ENCODE results near the gene COL6A1. TPM values are rescaled to one million over a fixed set of nuclear protein-coding genes. Genes with fewer than 3 reads are reported as not detected.
"Not testable (repeated sequence)": the region's sequence is repeated elsewhere in the genome, so short reads cannot be mapped to it uniquely, and the experiment has no call there.

COL6A1 gene
- total RNA-seq, 1 donor from 2014 or later, result 0.37 TPM

DNA sequence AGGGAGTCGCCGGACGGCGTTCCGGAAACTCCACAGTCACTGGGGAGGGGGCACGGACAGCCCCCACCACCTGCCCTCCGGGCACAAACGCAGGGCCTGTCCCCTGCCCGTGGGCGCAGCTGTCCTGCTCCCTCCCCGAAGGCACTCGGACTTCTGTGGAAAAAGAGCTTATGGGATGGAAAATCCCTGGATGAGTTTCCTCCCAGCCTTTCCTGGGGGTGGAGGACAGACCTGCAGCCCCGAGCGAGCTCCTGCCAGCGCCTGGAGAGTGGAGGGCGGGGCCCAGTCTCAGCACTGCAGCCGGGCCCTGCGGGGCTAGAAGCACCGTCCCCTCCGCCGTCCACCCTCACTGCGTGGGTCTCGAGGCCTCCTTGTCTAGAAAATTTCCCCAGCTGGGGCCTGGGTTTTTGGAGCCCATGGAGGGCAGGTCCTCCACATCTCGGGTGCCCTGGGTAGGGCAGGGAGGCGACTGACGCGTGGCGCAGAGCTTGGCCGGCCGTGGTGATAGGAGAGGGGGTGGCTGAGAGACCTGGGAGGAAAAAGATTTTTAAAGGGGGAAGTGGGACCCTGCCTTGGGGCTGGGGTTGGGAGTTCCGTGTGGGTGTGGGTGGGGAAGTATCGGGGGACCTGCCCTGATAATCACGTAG lies 6.4 kb upstream of the COL6A1 start:
- no peak overlapping the region for H3K4me3 Mint-ChIP-seq (ENCODE audit: low read depth)
- H3K36me3 Mint-ChIP-seq (ENCODE audit: low read depth), result no peaks in the 10 kb centered on the region

DNA sequence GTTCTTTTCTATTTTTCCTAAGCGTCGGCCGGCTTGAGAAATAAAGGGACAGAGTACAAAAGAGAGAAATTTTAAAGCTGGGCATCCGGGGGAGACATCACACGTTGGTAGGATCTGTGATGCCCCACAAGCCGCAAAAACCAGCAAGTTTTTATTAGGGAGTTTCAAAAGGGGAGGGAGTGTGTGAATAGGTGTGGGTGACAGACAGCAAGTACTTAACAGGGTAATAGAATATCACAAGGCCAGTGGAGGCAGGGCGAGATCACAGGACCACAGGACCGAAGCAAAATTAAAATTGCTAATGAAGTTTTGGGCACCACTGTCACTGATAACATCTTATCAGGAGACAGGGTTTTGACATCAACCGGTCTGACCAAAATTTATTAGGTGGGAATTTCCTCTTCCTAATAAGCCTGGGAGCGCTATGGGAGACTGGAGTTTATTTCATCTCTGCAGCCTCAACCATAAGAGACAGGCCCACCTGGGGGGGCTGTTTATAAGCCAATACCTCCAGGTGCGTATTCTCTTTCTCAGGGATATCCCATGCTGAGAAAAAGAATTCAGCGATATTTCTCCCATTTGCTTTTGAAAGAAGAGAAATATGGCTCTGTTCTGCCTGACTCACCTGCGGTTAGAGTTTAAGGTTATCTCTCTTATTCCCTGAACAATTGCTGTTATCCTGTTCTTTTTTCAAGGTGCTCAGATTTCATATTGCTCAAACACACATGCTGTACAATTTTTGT lies 5.7 kb upstream of the COL6A1 start:
- not testable (repeated sequence) for H3K36me3 Mint-ChIP-seq (ENCODE audit: low read depth); H3K4me3 Mint-ChIP-seq (ENCODE audit: low read depth); H3K4me1 Mint-ChIP-seq (ENCODE audit: low read depth); DNase-seq (ENCODE audit: low spot score); H3K27ac Mint-ChIP-seq; H3K9me3 Mint-ChIP-seq
- intact Hi-C loops (cut with micrococcal nuclease), result loop anchor here (10.0 kb wide), 1 partner anchor 349 kb away; the partner anchor contains the start of genes C21orf58 and PCNT
- peaks cover 30% of the 10 kb centered on the region for H3K27me3 Mint-ChIP-seq (ENCODE audit: low read depth)

More for the DNA sequence above, 6.4 kb upstream of the COL6A1 start:
- H3K4me1 Mint-ChIP-seq (ENCODE audit: low read depth), result peaks cover 10% of the 10 kb centered on the region
- no peak overlapping the region for H3K27ac Mint-ChIP-seq
- H3K27me3 Mint-ChIP-seq (ENCODE audit: low read depth), result peaks cover 30% of the 10 kb centered on the region
- H3K9me3 Mint-ChIP-seq, result no peaks in the 10 kb centered on the region
- no peak for DNase-seq (ENCODE audit: low spot score)
- intact Hi-C loops (cut with micrococcal nuclease), result loop anchor here (10.0 kb wide), 1 partner anchor 350 kb away; the partner anchor contains the start of genes C21orf58 and PCNT

DNA sequence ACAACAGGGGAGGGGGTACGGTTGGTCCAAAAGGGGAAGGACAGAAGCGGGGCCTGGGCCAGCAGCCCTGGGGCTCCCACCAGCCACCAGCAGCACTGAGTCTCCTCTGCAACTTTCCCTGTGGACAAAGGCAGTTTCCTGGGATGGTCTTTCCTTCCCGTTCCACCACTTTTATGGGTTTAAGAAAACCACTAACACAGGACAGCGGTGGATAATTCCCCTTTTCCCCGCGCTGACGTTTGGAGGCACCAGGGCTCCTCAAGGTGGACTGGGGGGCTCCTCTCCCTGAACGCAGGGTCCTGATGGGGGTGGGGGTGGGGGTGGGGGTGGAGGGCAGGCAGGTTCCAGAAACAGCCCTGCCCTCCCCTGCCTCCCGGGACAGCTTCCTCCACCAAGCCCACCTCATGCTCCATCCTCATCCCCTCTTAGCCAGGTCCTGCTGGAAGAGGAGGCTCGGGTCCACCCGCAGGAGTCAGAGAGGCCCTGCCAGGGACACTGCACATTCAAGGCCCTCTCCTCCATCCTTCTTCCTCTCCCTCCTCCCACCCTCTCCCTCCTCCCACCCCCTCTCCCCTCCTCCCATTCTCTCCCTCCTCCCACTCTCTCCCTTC lies 4.8 kb upstream of the COL6A1 start:
- no peak overlapping the region for H3K27ac Mint-ChIP-seq
- peaks cover 10% of the 10 kb centered on the region for H3K4me1 Mint-ChIP-seq (ENCODE audit: low read depth)
- no peak for DNase-seq (ENCODE audit: low spot score)
- no peaks in the 10 kb centered on the region for H3K9me3 Mint-ChIP-seq
- H3K27me3 Mint-ChIP-seq (ENCODE audit: low read depth), result peaks cover 28% of the 10 kb centered on the region
- intact Hi-C loops (cut with micrococcal nuclease), result loop anchor here (10.0 kb wide), 1 partner anchor 348 kb away; the partner anchor contains the start of genes C21orf58 and PCNT
- H3K4me3 Mint-ChIP-seq (ENCODE audit: low read depth), result no peak overlapping the region
- H3K36me3 Mint-ChIP-seq (ENCODE audit: low read depth), result no peaks in the 10 kb centered on the region

DNA sequence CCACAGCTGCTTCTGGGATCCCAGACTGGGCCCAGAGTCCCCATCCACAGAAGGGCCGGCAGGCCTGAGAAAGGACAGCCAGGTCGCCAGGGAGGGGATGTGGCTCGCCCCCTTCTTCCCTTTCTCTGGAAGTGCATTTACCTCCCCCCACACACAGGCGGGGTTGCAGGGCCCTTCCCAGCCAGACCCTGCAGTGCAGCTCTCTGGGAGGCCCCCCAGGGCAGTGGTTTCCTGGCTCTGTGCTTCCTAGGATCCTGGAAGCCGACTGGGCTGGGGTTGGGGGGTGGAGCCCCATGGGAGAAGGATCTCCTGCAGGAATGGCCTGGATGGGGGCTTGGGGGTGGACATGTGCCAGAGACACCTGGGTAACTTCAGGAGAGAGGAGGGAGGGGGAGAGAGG lies 4.2 kb upstream of the COL6A1 start:
- Mint-ChIP-seq H3K27ac (no peak overlapping the region), H3K9me3 (no peaks in the 10 kb centered on the region), H3K4me1 (ENCODE audit: low read depth) (peaks cover 10% of the 10 kb centered on the region), H3K4me3 (ENCODE audit: low read depth) (no peak overlapping the region), H3K36me3 (ENCODE audit: low read depth) (no peaks in the 10 kb centered on the region), H3K27me3 (ENCODE audit: low read depth) (peaks cover 29% of the 10 kb centered on the region)
- intact Hi-C loops (cut with micrococcal nuclease), result loop anchor here (10.0 kb wide), 1 partner anchor 347 kb away; the partner anchor contains the start of genes C21orf58 and PCNT
- DNase-seq (ENCODE audit: low spot score), result no peak

DNA sequence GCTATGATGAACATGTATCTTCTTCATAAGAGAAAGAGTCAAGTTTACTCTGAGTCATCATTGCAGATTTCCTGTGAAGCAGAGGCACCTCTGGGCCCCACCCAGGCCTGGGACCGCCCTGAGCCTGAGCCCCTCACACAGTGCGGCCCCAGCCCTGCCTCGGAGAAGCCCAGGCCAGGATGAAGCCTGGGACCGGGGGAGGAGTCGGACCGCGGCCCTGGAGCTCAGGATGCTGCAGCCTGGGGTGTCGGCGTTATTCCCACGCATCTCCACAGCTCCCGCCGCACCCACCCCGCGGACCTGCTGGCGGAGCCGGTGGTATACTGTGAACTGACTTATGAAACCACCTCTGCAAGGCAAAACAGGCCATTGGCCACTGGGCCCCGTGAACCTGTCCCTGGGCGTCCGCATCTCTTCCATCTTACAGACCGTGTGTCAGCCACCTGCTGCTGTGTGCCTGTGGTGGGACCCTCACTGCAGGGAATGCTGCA lies 2.4 kb upstream of the COL6A1 start:
- H3K36me3 Mint-ChIP-seq (ENCODE audit: low read depth), result no peaks in the 10 kb centered on the region
- H3K4me1 Mint-ChIP-seq (ENCODE audit: low read depth), result peaks cover 8% of the 10 kb centered on the region
- no peak overlapping the region for H3K4me3 Mint-ChIP-seq (ENCODE audit: low read depth)
- H3K27me3 Mint-ChIP-seq (ENCODE audit: low read depth), result peaks cover 29% of the 10 kb centered on the region
- no peak for DNase-seq (ENCODE audit: low spot score)
- H3K27ac Mint-ChIP-seq, result no peak overlapping the region
- intact Hi-C loops (cut with micrococcal nuclease), result loop anchor here (10.0 kb wide), 1 partner anchor 346 kb away; the partner anchor contains the start of genes C21orf58 and PCNT
- H3K9me3 Mint-ChIP-seq, result no peaks in the 10 kb centered on the region

DNA sequence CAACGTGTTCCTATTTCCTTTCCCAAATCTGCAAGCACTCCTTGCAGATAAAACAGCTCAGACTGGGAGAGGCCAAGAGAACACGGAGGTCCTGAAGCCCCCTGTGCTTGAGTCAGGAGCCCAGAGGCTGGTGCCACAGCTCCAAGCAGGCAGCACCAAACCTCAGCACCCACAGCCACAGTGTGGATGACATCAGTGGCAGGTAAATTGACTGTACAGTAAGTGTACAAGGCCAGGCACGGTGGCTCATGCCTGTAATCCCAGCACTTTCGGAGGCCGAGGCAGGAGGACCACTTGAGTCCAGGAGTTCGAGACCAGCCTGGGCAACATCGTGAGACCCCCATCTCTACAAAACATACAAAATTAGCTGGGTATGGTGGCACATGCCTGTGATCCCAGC lies 1.9 kb upstream of the COL6A1 start:
- Mint-ChIP-seq H3K27me3 (ENCODE audit: low read depth) (peaks cover 29% of the 10 kb centered on the region), H3K9me3 (no peaks in the 10 kb centered on the region), H3K36me3 (ENCODE audit: low read depth) (no peaks in the 10 kb centered on the region), H3K4me1 (ENCODE audit: low read depth) (peaks cover 8% of the 10 kb centered on the region), H3K4me3 (ENCODE audit: low read depth) (no peak overlapping the region), H3K27ac (no peak overlapping the region)
- intact Hi-C loops (cut with micrococcal nuclease), result loop anchor here (10.0 kb wide), 1 partner anchor 345 kb away; the partner anchor contains the start of genes C21orf58 and PCNT
- no peak for DNase-seq (ENCODE audit: low spot score)

DNA sequence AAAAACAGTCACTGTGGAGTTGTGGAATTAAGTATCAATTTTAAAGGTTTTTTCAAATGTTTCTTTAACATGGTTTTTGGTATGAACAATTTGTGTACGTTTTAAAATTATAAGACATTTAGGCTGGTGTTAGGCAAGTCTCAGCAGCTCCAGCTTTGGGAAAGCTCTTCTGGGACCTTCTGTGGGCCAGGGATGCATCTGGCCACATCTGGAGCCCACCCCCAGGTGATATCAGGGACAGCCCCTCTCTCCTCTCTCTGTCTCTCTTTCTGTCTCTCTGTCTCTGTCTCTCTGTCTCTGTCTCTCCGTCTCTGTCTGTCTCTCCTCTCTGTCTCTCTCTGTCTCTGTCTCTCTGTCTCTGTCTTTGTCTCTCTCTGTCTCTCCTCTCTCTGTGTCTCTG lies 1.3 kb upstream of the COL6A1 start:
- H3K36me3 Mint-ChIP-seq (ENCODE audit: low read depth), result no peaks in the 10 kb centered on the region
- H3K9me3 Mint-ChIP-seq, result no peaks in the 10 kb centered on the region
- H3K27me3 Mint-ChIP-seq (ENCODE audit: low read depth), result peaks cover 29% of the 10 kb centered on the region
- peaks cover 8% of the 10 kb centered on the region for H3K4me1 Mint-ChIP-seq (ENCODE audit: low read depth)
- H3K27ac Mint-ChIP-seq, result no peak overlapping the region
- H3K4me3 Mint-ChIP-seq (ENCODE audit: low read depth), result no peak overlapping the region
- no peak for DNase-seq (ENCODE audit: low spot score)
- intact Hi-C loops (cut with micrococcal nuclease), result no loop called here

DNA sequence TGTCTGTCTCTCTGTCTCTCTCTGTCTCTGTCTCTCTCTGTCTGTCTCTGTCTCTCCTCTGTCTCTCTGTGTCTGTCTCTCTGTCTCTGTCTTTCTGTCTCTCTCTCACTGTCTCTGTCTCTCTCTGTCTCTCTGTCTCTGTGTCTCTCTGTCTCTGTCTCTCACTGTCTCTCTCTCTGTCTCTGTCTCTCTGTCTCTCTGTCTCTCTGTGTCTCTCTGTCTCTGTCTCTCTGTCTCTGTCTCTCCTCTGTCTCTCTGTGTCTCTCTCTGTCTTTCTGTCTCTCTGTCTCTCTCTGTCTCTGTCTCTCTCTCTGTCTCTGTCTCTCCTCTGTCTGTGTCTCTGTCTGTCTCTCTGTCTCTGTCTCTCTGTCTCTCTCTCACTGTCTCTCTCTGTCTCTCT lies 873 bp upstream of the COL6A1 start:
- Mint-ChIP-seq H3K4me3 (ENCODE audit: low read depth) (no peak overlapping the region), H3K27me3 (ENCODE audit: low read depth) (peaks cover 25% of the 10 kb centered on the region), H3K9me3 (no peaks in the 10 kb centered on the region), H3K27ac (no peak overlapping the region), H3K4me1 (ENCODE audit: low read depth) (peaks cover 4% of the 10 kb centered on the region), H3K36me3 (ENCODE audit: low read depth) (no peaks in the 10 kb centered on the region)
- intact Hi-C loops (cut with micrococcal nuclease), result no loop called here
- DNase-seq (ENCODE audit: low spot score), result no peak

DNA sequence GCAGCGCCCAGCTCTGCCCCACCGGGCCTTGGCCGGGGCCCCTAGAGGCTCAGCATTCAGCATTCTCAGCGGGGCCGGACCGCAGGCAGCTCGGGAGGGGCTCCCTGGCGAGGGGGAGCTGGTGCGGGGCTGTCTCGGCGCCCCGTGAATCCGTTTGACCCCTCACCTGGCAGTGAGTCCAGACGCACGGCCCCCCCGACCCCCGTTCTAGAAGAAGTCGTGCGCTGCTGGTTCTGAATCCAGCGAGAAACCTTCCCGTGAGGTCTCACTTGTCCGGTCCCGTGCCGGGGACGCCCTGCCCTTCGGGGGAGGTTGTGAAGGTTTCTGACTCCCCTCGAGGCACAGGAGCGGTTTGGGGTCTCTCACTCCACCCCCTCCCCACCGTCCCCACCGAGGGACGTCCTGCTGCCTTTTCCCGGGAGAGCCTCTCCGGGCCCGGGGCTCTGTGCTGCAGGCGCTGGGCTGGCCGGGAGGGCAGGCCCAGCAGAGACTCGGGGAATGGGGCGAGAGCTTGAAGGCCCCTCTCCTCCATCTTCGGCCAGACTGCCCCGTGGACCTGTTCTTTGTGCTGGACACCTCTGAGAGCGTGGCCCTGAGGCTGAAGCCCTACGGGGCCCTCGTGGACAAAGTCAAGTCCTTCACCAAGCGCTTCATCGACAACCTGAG lies 655 bp downstream of the COL6A1 start:
- Mint-ChIP-seq H3K9me3 (no peaks in the 10 kb centered on the region), H3K36me3 (ENCODE audit: low read depth) (no peaks in the 10 kb centered on the region), H3K27me3 (ENCODE audit: low read depth) (peaks cover 20% of the 10 kb centered on the region), H3K27ac (no peak overlapping the region), H3K4me3 (ENCODE audit: low read depth) (no peak overlapping the region), H3K4me1 (ENCODE audit: low read depth) (peaks cover 3% of the 10 kb centered on the region)
- DNase-seq (ENCODE audit: low spot score), result no peak
- intact Hi-C loops (cut with micrococcal nuclease), result no loop called here

DNA sequence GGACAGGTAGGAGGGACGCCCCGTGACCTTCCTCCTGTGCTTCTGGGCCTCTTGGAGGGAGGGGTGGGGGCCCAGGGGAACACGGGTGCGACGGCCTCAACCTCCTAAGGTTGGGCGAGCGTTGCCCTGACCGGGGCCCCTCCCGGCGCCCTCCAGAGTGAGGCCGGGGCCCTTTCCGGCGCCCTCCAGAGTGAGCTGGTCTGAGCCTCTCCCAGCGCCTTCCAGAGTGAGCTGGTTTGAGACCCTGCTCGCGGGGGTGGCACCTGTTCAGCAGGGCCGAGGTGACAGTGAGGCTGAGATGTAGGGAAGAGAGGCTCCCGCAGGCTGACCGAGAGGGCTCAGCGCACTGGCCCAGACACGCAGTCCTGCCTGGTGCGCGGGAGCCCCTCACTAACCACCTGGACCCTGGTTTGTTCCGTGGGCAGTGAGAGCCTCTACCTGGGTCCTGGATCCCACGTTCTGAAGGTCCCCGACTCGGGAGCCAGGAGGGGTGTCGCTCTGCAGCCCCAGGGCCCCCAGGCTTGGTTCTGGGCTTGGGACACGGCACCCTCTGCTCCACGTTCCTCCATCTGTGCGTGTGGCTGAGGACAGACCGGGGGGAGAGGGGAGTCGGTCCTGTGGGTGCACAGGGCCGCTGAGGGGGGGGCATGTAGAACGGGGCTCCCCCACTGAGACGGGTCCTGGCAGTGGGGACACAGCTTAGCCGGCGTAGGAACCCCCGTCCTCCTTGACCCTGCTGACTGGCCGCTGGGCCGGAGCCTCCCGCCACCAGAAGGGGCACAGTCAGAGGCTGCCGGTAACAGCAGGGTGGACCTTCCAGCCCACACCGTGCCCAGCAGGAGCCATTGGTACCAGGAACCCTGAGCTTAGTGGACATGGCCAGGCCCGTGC lies 1.4 kb downstream of the COL6A1 start:
- Mint-ChIP-seq H3K4me1 (ENCODE audit: low read depth) (peaks cover 3% of the 10 kb centered on the region), H3K9me3 (no peaks in the 10 kb centered on the region), H3K27me3 (ENCODE audit: low read depth) (peaks cover 20% of the 10 kb centered on the region), H3K36me3 (ENCODE audit: low read depth) (no peaks in the 10 kb centered on the region), H3K4me3 (ENCODE audit: low read depth) (no peak overlapping the region), H3K27ac (no peak overlapping the region)
- intact Hi-C loops (cut with micrococcal nuclease), result no loop called here
- DNase-seq (ENCODE audit: low spot score), result no peak

DNA sequence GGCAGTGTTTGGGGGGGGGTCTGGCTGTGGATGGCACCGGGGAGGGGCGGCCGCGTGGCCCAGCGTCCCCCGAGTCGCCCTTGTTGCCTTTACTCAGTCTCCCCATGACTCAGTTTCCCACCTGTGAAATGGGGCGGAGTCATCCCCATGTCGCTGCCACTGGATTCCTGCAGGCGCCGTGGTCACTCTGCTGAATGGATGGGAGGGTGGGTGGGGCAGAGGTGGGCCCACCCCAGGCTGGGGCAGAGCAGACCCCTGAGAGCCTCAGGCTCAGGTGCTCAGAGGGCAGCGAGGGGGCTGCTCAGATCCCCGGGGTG lies 2.0 kb downstream of the COL6A1 start:
- DNase-seq (ENCODE audit: low spot score), result no peak
- Mint-ChIP-seq H3K9me3 (no peaks in the 10 kb centered on the region), H3K27ac (no peak overlapping the region), H3K36me3 (ENCODE audit: low read depth) (no peaks in the 10 kb centered on the region), H3K27me3 (ENCODE audit: low read depth) (peaks cover 15% of the 10 kb centered on the region), H3K4me3 (ENCODE audit: low read depth) (no peak overlapping the region), H3K4me1 (ENCODE audit: low read depth) (no peaks in the 10 kb centered on the region)
- intact Hi-C loops (cut with micrococcal nuclease), result no loop called here

All from activated T-helper 2 cell treated with anti-CD3 and anti-CD28 coated beads, Interferon-gamma antibody, Interleukin-2, Interleukin-4, amounts not matched to agents 10 μg/mL and 5 μg/mL and 100 μg/mL, durations not matched to agents 14 hours and 24 hours and 36 hours (primary cell).